HG03060 (cell line): ENCODE data around the gene TMEM119.
"Not testable (repeated sequence)": the region's sequence is repeated elsewhere in the genome, so short reads cannot be mapped to it uniquely, and the experiment has no call there.

Experiments used
- ATAC-seq: cut with Tn5 transposase; IDR thresholded peaks from one replicate; pipeline ENCODE4 v1.9.1; 2021; ENCODE audit warnings: low read depth, moderate number of reproducible peaks; ENCODE audit not compliant: unreplicated experiment

Gene TMEM119

DNA sequence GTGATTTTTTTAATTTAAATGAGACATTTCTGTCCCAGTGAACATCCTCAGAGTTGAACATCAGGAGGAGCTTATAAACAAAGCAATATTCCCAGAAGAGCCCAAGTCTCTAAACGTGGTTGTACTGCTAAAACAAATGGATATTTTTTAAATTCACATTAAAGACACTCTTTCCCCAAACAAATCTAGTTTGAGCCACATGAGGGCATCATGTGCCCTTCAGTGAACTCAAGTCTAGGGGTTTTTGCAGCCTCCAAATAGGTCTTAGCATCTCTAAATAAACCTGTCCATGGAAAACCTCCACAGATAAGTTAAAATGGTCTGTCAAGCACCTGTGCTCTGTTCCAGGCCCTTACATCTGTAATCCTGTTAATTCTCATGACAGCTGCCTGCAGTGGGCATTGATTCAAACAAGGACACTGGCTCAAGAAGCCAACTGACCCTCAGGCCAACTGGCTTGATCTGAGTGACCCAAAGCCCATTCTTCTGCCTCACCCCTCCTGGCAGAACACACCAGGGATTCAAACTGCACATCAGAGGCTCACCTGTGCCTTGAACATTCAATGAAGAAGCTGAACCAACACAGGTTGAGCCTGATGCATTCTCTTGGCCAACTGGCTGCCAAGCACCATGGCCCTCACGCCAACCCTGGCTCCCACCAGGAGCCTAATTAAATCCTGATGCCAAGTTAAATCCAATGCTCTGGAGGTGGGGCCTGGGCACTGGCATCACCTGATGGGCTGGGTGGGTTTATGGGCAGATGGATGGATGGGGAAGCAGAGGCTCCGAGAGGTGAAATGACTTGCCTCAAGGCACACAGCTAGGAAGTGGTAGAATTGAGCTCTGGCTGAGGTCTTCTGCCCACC, 26.9 kb downstream of the TMEM119 start:
- no peak for ATAC-seq

DNA sequence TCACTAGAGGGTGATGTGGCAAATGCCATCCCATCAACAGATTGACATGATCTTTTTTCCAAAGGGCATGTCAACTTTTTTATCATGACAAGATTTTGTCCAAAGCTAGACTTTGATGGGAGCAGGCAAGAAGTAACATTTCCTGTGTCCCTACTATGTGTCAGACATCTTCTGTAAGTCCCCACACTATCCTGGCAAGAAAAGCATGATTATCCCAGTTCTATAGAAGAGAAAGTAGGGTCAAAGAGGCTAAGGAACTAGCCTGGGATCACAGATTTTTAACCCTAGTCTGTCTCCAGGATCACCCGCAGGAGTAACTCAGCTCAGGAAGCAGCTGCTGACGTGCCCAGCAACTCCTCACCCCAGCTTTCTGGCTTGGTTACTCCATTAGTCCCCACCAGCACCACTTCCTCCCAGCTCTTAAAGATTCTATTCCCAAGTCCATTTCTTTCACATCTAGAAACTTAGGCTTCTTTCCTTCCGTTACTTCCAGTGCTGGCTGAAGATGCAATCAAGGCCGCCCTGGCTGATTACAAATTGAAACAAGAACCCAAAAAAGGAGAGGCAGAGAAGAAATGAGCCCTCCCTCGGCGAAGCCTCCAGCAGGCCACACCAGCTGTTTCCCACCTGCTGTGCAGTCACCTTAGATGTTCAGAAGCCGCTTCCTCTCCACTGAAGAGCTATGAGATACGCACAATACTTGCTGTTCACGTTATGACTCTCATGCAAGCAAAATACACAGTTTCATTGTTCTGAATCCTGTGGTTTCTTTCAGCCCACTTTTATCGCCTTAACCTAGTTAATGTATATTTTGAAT, 29.3 kb downstream of the TMEM119 start:
- peak; percentile 52 for ATAC-seq

DNA sequence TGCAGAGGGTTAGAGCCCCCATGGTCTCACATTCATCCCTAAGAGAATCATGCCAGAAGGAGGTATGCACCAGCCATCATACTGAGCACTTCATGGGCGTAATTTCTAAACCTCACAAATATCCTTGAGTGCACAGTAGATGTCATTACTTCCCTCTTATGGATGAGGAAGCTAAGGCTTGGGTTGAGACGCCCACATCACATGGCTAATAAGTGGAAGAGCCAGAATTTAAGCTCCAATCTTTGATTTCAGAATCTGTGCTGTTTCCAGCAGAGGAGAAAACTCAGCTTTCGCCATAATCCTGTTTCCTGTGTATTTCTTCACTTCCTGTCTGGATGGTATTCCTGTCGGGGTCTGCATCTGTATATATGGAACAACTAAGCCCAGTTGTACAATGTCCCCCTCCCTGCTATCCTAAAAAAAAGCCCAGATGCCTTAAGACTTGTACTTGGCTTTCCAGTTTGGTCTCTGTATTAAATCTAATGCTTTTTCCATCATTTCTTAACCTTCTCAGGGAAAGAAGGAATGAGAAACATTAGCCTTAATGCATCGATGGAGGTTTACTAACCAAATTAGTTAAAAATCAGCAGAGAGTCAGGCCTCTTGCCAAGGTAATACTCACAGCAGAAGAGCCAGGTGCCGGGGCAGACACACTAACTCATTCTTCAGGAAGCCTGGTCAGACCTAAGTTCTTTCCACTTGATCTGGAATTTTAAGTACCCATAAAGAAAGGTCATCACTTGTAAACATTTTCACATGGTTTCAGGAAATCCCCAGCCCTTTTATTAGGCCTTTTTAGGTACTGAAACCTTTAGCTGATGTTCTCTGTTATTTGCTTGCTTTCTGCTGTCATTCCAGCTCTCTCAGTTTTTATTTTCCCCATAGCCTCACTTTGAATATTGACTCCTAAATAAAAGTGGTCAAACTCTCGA, 30.2 kb downstream of the TMEM119 start:
- no peak for ATAC-seq

DNA sequence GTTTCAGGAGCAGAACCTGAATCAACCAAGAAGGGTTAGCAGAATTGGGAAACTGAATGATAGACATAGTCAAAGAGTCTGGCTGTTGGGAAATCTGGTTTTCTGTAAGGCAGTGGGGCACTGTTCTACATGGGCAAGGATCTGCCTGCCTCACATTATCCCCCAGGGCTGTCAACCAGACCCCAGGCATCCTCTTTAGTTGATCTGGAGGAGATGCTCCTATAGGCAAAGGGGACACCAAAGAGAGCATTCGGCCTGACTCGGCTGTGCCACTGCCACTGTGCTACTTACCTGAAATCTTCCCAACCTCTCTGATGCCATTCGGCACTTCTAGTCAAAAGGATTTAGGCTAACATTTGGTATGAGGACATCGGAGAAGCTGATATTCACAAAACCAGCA, 31.4 kb downstream of the TMEM119 start:
- no peak for ATAC-seq

DNA sequence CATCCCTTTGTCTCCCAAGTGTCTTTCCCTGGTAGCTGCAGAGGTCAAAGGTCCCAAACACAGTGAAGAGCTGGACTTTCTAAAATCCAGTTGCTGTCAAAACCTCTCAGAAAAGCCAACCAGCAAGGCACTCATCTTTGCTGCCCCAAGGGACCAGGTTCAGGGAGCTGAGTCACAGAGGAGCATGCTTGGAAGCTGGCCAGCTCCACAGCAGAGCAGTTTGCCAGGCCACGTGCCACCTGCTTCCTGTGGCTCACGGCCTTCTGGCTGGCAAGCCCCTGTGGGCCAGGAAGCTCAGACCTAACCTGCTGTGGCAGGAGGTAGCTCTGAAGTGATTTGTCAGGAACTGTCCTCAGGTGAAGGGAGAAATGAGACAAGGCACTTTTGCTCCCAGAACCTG, 31.9 kb downstream of the TMEM119 start:
- ATAC-seq = no peak

DNA sequence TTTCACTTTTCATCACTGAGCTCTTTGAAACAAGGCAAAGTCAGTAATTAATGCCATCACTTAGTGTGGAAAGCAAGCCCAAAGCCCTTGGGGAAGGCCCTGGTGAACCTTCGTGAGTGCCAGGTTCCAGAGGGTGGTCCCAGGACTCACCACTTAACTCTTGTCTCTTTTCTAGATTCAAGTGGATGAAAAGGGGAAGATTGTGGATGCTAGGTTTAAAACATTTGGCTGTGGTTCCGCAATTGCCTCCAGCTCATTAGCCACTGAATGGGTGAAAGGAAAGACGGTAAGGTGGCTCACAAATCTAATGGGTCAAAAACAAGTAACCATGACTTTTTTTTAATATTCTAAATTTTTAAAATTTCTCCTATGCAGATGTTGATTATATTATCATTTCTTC, 32.7 kb downstream of the TMEM119 start:
- ATAC-seq = no peak

DNA sequence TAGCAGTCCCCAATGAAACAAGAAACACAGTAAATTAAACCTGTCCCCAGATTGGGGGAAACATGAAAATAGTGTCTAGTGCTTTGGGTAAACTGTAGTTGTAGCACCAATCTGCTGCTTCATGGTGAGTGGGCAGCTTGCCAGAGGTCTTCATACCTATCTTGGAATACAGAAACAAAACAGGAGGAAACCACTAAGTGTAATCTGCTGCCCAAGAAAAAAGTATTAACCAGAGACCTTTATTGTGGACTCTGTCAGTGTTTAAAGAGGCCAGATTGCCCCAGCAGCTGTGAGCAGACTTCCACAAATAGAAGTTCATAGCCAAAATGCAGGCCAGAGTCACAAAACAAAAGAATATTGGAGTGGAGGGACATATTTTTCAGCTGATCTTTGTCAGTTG, 33.2 kb downstream of the TMEM119 start:
- ATAC-seq = no peak

DNA sequence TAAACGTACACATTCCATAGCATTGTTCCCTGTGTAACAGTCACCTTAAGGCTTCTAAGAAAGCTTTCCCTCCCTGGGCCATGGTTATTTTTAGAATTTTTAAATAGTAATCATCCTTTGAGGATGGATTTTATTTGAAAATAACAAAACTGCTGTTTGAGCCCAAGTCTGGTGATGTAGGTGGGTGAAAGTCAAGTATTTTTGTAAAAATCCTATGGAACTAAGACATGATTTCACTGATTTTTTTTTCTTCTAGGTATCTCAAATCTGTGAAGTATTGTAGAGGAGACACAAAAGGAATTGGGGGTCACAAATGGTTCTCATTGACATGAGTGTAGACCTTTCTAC, 34.1 kb downstream of the TMEM119 start:
- no peak for ATAC-seq

DNA sequence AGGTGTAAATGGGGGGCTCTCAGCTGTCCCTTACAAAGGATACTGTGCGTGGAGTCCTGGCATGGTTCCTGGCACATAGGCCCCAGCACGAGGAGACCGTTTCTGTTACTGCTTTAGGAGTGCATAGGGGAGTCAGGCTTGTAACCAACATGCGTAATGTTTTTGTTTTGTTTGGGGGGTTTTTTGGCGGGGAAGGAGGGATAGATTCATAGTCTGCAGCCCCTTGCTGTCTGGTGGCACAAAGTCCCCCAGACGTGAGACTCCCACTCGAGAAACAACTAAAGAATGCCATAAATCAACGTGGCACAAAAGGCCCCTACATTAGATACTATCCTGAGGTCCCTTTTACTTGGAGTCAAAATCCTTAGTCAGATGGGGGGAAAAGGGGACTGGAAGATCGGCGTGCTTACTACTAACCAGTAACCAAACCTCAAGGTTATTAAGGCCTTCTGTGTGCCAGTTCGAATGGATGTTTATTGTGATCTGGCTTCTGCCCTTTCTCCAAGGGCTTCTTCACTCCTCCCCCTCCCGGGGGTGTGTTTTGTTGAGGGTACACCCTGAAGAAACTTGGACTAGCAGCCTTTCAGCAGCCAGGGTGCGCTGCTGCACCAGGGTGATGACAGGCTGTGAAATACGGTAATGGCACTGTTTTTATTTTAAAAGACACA, 34.6 kb downstream of the TMEM119 start:
- ATAC-seq = peak; percentile 22

DNA sequence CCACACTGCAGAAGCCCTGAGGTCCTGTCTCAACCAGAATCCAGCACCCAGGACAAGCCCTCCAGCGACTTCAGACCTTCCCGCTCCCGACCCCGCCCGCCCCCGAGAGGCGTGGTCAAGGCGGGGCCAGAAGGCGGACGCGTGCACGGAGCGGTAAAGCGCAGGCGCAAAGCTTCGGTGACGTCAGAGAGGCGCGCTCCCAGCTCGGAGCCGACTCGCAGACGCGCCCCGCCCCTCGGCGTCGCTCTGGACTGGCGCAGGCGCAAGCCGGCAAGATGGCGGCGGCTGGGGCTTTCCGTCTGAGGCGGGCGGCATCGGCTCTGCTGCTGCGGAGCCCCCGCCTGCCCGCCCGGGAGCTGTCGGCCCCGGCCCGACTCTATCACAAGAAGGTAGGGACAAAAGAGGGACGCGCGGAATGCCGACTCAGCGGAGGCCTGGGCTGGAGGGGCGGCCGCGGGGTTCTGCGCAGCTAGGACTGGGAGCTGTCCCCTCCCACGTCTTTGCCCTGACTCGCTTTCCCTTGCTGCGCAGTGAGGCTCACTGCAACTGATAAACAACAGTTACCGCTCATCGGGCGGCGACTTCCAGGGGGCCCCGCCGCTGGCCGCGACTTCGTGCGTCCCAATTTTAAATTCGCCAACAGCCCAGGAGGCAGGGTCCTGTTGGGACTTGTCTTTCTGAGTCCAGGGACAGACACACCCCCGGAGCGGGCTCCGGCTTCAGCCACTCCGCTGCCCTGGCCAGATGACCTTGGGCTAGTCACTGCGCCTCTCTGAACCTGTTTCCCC, 35.3 kb downstream of the TMEM119 start, which contains the start of gene ISCU:
Gene ISCU (plus strand): TSS at position 249 of the 788 bp plus-strand sequence. CDS start 27 bp downstream, at position 276.
- peak; percentile 33 for ATAC-seq

DNA sequence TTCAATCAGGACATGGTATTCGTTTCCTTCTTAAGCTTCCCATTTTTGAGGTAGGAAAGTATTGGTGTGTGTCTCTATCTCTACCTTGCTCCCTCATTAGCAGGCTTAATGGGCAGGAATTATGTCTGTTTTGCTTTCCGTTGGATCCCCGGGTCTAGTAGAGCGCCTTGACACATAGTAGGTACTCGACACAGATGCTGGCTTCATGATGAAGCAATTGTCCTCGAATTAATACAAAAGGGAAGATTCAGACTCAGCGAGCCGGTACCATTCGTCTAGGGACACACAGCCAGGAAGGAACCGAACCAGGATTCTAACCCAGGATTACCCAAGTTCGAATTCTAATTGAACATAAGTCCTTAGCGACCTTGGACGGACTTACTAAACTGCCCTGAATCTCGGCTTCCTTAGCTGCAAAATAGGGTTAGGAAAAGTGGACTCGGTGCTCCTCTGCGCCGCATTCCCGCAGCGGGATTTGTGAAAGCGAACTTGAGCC, 36.0 kb downstream of the TMEM119 start:
- no peak for ATAC-seq

DNA sequence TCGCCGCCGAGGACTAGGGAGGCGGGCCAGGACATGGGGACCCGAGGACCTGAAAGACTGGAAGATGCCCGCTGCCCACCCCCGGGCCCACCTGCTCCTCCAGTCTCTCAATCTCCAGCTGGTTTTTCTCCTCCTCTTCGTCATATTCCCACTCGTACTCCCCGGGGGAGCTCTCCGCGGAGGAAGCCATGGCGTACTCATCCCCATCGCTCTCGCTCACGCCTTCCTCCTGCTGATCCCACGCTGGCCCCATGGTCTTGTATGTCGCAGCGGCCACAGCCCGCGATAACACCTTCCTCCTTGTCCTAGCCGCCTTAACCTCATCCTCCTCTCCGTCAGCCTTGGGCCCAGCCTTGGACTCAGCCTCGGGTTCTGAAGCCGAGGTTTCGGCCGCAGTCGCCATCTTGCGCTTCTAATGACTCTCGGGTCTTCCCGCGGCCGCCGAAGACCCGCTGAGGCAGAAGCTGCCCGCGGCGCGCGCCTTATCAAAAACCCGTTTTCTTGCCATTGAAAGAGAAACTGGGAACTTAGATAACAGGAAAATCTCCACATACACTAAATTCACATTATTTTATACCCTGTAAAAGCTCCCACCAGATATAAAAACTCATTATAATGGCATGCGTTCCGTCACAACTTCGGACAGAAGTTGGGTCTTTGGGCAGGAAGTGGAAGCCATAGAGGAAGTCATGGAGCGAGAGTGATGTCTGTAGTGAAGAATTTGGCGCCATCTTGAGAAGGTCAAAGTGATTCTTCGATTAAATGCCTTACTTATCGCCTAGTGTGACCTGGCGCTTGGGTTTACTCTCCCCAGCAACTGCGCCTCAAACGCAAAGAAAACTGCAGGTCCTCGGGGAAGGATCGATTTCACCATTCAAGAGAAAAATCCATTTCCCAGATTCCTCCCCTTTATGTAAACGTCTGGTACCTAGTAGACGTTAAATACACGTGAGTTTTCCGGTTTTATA, 36.8 kb downstream of the TMEM119 start, which contains the start of gene SART3:
Gene SART3 (minus strand): TSS at position 422 of the 968 bp plus-strand sequence. CDS start 19 bp downstream, at position 403.
- peak; percentile 35 for ATAC-seq

DNA sequence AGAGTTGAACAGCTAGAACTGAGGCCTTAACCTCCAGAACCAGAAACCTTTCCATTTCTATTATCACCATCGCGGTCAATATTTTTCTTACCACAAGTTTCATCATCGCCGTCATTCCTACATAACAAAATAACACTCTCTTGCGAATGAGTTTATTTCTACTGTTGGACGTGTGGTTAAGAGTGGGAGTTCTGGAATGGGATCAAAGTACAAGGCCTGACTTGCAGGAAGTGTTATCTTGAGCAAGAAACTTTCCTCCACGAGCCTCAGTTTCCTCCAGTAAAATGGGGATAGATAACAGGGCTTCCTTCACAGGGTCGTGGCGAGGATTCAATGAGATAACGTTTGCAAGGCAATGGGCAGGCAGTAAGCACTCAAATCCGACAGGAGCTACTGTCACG, 37.6 kb downstream of the TMEM119 start:
- ATAC-seq = no peak

DNA sequence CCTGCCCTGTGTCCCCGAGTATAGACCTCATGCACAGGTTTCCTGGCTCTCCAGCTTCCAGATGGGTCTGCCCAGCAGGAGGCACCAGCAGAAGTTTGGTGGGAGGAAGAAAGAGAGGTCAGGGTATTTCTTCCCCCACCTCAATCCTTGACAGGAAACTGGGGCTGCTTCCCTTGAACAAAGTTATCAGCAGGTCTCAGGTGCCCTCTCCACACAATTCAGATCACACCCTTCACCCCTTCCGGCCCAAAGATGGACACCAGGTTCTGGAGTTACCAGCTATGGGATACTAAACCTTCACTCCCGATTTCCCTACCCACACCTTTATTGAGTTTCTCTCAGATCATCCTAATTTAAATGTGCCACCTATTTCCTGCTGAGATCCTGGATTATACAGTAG, 38.1 kb downstream of the TMEM119 start:
- ATAC-seq = no peak

DNA sequence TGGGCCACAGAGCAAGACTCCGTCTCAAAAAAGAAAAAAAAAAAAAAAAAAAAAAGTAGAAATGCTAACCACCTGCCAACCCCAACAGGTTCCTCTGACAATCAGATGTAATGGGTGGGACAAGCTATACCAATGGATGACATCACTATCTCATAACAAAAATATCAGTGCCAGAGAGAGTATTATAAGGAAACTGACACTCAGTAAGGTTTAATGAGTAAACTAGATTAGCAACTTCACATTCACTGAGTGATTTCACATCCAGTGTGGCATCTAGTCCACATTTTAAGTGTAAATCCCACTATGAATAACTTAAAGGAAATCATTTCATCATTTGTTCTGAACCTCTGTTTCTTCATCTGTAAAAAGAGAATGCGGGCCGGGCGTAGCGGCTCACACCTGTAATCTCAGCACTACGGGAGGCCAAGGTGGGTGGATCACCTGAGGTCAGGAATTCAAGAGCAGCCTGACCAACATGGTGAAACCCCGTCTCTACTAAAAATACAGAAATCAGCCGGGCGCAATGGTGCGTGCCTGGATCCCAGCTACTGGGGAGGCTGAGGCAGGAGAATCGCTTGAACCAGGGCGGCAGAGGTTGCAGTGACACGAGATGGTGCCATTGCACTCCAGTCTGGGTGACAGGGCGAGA, 38.8 kb downstream of the TMEM119 start:
- ATAC-seq = no peak

DNA sequence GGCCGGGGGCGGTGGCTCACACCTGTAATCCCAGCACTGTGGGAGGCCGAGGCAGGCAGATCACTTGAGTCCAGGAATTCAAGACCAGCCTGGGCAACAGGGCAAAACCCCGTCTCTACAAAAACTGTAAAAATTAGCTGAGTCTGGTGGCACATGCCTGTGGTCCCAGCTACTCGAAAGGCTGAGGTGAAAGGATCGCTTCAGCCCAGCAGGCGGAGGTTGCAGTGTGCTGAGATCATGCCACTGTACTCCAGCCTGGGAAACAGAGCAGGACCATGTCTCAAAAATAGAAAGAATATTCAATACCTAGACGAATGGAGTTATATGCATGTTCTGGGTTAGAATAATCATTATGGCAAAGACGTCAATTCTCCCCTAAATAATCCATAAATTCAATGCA, 42.5 kb downstream of the TMEM119 start:
- not testable (repeated sequence) for ATAC-seq

DNA sequence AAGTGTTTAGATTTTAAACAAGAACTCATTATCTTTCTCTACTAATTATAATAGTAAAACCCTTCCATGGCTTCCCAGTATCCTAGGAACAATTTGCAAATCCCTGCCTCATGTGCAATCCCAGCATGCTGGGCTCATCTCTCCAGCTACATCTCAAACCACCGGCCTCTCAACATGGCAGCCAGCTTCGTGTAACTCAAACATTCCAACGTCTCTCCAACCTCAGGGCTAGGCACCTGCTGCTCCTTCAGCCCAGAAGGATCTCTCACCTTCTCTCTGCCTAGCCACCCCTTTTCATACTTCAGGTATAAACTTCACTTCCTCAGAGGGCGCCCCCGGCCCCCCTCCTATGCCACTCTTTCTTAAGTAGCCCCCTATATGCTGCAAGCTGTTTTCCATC, 44.1 kb downstream of the TMEM119 start:
- ATAC-seq = no peak
